ENCODE data around the gene TEX35.

Gene TEX35

DNA sequence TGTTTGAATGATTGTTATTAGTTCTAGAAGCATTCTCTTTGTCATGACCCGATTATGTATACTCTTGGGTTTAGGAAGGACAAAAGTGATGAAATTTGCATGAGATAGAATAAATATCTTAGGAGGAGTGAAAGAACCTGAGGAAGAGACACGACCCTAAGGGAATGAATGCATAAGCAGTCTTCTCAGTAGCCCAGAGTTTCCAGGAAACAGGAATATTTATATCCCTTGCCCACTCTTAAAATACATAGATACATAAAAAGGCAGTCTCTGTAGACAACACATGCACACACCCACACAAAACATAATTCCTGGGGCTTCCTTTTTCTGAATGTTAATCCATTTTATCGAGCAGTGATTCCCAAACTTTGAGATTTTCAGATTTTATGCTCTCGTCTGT lies 35.5 kb upstream of the TEX35 start:
- TF ChIP-seq, protein P1, sequence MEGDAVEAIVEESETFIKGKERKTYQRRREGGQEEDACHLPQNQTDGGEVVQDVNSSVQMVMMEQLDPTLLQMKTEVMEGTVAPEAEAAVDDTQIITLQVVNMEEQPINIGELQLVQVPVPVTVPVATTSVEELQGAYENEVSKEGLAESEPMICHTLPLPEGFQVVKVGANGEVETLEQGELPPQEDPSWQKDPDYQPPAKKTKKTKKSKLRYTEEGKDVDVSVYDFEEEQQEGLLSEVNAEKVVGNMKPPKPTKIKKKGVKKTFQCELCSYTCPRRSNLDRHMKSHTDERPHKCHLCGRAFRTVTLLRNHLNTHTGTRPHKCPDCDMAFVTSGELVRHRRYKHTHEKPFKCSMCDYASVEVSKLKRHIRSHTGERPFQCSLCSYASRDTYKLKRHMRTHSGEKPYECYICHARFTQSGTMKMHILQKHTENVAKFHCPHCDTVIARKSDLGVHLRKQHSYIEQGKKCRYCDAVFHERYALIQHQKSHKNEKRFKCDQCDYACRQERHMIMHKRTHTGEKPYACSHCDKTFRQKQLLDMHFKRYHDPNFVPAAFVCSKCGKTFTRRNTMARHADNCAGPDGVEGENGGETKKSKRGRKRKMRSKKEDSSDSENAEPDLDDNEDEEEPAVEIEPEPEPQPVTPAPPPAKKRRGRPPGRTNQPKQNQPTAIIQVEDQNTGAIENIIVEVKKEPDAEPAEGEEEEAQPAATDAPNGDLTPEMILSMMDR (IDR thresholded peaks at IDR 0.05) = no peak

DNA sequence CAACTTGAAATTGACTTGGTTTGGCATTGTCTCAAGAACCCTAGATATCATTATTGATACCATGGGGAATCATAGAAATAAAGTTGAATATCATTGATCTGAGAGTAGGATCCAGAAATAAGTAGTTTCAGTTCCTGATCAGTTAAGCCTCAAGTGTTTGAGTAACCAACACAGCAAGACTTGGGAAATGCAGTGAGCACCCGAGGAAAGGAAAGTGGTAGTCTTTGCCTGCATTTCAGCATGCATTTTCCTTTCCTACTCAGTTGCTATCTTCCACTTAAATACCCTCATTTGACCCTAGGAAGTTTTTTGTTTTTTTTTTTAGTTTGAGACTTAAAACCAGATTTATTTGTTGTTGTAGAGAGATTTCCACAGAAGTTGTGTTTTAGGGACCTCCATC lies 35.1 kb upstream of the TEX35 start:
- TF ChIP-seq, protein P1 (IDR thresholded peaks at IDR 0.05) = no peak

DNA sequence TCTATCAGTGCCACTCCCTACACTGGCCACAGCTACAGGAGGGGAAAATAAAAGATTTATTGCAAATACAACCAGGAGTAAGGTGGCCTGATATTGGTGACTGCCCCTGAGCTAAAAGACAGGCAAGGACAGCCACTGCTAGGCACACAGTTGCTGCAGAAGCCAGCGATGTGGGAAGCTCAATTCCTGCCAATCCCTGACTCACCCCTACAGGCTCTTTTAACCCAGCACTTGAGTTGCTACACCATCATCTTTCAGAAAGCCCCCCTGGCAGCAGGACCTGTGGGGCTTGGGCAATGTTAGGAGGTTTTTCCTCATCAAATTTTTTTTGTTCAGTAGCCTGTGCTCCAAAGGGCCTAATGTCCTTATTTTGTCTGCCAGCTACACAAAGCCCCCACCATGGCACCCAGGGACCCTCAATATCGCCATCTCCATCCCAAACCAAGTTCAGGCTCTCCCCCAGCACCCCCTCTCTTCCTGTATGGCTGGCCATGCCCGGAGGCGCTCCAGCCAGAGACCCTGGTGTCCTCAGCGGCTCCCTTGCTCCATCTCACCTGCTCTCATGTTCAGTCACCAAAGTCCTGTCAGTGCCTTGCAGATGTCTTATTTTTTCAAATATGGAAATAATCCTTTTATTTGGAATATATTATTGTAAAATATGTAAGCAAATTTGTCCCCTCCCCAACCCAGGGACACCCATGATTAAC lies 29.5 kb upstream of the TEX35 start:
- TF ChIP-seq, protein P1 (IDR thresholded peaks at IDR 0.05) = no peak

DNA sequence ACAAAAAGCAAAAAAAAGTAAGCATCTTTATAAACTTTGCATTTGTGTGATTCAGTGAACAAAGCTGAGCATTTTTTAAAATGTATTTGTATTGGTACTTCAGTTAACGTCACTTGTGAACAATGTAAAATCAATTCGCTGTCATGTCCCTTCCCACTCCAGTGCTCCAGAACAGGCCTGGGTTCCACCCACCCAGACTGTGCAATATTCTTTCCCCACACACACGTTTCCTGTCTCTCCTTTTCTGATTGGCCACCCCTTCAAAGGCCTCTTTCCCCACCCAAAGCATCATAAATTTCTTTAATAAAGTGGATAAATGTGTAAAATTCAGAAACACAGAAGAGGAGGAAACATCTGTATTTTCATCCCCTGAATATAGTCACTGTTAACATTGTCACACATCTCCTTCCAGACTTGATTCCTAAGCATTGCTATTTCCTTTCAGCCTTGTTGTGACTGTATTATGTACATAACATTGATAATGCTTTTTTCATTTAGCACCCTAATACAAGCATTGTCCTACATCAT lies 28.1 kb upstream of the TEX35 start:
- TF ChIP-seq, protein P1 (IDR thresholded peaks at IDR 0.05) = no peak

DNA sequence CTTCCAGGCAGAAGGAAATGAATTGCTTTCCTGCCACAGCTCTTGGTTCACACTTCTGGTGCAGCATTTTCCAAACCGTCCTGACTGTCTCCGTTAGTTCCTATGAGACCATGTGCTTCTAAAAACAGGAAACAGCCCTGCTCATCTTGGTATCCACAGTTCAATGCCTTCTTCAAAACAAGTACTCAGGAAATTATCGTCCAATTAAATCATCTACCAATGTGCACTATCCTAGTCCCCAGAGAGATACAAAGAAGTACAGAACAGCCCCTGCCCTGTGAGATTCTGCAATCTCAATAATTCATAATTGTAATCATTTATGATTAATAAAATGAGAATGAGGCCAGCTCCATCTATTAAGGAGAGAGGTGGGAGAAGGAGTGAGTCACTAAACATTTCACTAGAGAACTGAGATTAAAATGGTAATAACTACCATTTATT lies 27.3 kb upstream of the TEX35 start:
- TF ChIP-seq, protein P1 (IDR thresholded peaks at IDR 0.05) = no peak

DNA sequence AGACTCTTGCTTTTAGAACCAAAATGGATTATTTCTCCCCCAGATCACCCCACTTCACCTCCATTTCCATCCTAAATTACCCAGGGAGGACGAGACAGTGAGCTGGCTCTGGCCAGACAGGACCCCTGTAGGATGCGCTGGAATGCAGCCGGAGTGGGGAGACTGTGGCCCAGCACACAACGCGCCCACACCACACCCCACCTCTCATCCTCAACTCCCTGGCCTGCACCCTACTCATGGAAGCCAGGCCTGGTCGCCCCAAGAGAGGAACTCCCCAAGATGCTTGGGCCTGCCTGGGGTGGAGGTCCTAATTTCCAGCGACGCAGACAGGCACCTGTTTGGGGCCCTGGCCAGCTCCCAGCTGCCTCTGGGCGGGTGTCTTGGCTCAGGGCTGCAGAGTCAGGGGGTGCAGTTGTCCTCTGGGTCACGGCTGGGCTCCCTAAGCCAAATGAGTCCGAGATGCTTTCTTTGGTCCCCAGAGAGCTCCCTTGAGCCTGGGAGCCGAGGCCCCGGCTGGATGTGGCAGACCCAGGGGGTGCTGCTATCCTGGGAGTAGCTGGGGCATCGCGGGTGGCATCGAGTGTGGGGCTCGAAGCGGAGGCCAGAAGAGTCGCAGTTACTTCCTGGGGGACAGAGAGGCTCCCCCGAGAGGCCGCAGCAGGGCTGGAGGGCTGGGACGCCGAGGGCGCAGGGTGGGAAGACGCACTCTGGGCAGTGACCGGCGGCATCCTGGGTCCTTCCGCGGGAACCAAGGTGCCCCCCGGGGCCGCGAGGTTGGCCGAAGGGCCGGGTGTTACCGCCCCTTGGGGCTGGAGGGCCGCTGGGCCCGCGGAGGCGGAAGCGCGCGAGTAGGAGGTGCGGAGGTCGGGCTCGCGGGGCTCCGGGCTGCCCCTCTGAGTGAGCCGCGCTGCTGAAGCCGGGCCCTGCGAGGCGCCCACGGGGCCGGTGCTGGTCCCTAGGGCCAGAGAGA lies 26.5 kb upstream of the TEX35 start:
- TF ChIP-seq, protein P1 (IDR thresholded peaks at IDR 0.05) = no peak

GRCh38 chr1:178487070-178487615 lies 25.8 kb upstream of the TEX35 start:
- TF ChIP-seq, protein P1 (IDR thresholded peaks at IDR 0.05) = no peak
